SU-DHL-6 (cell line): Measurements from ENCODE around the gene NEAT1.
A peak's percentile ranks its signal among the peaks of the same experiment; 100 is the strongest.
"Not testable (repeated sequence)": the region's sequence is repeated elsewhere in the genome, so short reads cannot be mapped to it uniquely, and the experiment has no call there.

Source experiments
- H2AFZ ChIP-seq: fragments of 200-600 bp; sonication (generic); 2 replicates; pipeline ENCODE4 v1.6.1; 2014; ENCODE audit warnings: low read depth, mild to moderate bottlenecking, moderate library complexity, mixed read lengths, antibody characterized with exemption, low read length; ENCODE audit not compliant: severe bottlenecking
- H3F3A ChIP-seq: fragments of 200-600 bp; shearing (Covaris generic); 2 replicates; pipeline ENCODE4 v1.6.0; 2016; ENCODE audit warnings: antibody characterized with exemption, mild to moderate bottlenecking; ENCODE audit not compliant: insufficient read depth
- H3K27ac ChIP-seq: fragments of 200-600 bp; sonication (generic); 2 replicates; pipeline ENCODE4 v1.5.1; 2016; ENCODE audit warnings: low read depth, mild to moderate bottlenecking, low read length, moderate library complexity, mixed read lengths
- H3K27me3 ChIP-seq: fragments of 200-600 bp; sonication (generic), shearing (Covaris generic); 2 replicates; pipeline ENCODE4 v1.6.0; 2014; ENCODE audit warnings: mild to moderate bottlenecking, low read length
- H3K36me3 ChIP-seq: fragments of 200-600 bp; sonication (generic); 2 replicates; pipeline ENCODE4 v1.6.1; 2014; ENCODE audit warnings: mild to moderate bottlenecking, low read length, mixed read lengths
- H3K4me2 ChIP-seq: fragments of 300-600, 200-600 bp; shearing (Covaris generic), sonication (generic); 2 replicates; pipeline ENCODE4 v1.6.0; 2014; ENCODE audit warnings: low read length, low read depth, mild to moderate bottlenecking; ENCODE audit not compliant: poor library complexity, severe bottlenecking
- H3K4me3 ChIP-seq: fragments of 200-600 bp; sonication (generic); 2 replicates; pipeline ENCODE4 v1.5.1; 2014; ENCODE audit warnings: antibody characterized with exemption, low read length, mild to moderate bottlenecking, mixed read lengths; ENCODE audit not compliant: insufficient read depth, poor library complexity, severe bottlenecking
- H3K79me2 ChIP-seq: fragments of 200-600 bp; sonication (generic); 2 replicates; pipeline ENCODE4 v1.6.1; 2014; ENCODE audit warnings: mild to moderate bottlenecking, low read length, moderate library complexity; ENCODE audit not compliant: insufficient read depth
- H3K9ac ChIP-seq: fragments of 200-600 bp; sonication (generic); 2 replicates; pipeline ENCODE4 v1.7.0; 2014; ENCODE audit warnings: mild to moderate bottlenecking, low read length
- H3K9me2 ChIP-seq: fragments of 200-600 bp; sonication (generic); replicated peaks from 2 replicates; pipeline ENCODE4 v1.6.1; 2014; ENCODE audit warnings: low read length; ENCODE audit not compliant: insufficient read depth
- H3K9me3 ChIP-seq: fragments of 200-600 bp; sonication (generic); 2 replicates; pipeline ENCODE4 v1.6.1; 2014; ENCODE audit warnings: low read length, mixed read lengths; ENCODE audit not compliant: insufficient read depth
- H4K20me1 ChIP-seq: fragments of 200-600 bp; sonication (generic); 2 replicates; pipeline ENCODE4 v1.6.1; 2014; ENCODE audit warnings: low read depth, mild to moderate bottlenecking, antibody characterized with exemption, low read length, moderate library complexity, mixed read lengths
- EZH2phosphoT487 ChIP-seq: fragments of 200-600 bp; sonication (generic), shearing (Covaris generic); conservative IDR thresholded peaks from 2 replicates; pipeline ENCODE4 v1.6.1; 2018; ENCODE audit warnings: mild to moderate bottlenecking, antibody characterized with exemption, low read length, moderate library complexity, mixed read lengths
- TF ChIP-seq, protein P1 (sequence below): fragments of 200-600 bp; sonication (generic); IDR thresholded peaks from one replicate; pipeline ENCODE4 v1.5.1; 2017; ENCODE audit warnings: antibody characterized with exemption, mild to moderate bottlenecking, low read length, moderate library complexity; ENCODE audit not compliant: insufficient read depth, poor library complexity, severe bottlenecking

The NEAT1 gene

GRCh38 chr11:65446446-65447277 lies 24.1 kb downstream of the NEAT1 start:
- H2AFZ ChIP-seq, result no peak overlapping the region
- H3K4me3 ChIP-seq, result no peak overlapping the region
- no peaks in the 10 kb centered on the region for H3K27me3 ChIP-seq
- H3K4me2 ChIP-seq, result no peak overlapping the region
- TF ChIP-seq, protein P1, sequence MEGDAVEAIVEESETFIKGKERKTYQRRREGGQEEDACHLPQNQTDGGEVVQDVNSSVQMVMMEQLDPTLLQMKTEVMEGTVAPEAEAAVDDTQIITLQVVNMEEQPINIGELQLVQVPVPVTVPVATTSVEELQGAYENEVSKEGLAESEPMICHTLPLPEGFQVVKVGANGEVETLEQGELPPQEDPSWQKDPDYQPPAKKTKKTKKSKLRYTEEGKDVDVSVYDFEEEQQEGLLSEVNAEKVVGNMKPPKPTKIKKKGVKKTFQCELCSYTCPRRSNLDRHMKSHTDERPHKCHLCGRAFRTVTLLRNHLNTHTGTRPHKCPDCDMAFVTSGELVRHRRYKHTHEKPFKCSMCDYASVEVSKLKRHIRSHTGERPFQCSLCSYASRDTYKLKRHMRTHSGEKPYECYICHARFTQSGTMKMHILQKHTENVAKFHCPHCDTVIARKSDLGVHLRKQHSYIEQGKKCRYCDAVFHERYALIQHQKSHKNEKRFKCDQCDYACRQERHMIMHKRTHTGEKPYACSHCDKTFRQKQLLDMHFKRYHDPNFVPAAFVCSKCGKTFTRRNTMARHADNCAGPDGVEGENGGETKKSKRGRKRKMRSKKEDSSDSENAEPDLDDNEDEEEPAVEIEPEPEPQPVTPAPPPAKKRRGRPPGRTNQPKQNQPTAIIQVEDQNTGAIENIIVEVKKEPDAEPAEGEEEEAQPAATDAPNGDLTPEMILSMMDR, result no peak
- TF ChIP-seq EZH2phosphoT487, result no peak
- H3K36me3 ChIP-seq, result no peaks in the 10 kb centered on the region
- H3K9me2 ChIP-seq, result no peaks in the 10 kb centered on the region
- H3K9ac ChIP-seq, result no peak overlapping the region
- no peaks in the 10 kb centered on the region for H3K79me2 ChIP-seq
- H4K20me1 ChIP-seq, result no peaks in the 10 kb centered on the region
- peaks cover 42% of the 10 kb centered on the region for H3F3A ChIP-seq
- H3K9me3 ChIP-seq, result no peaks in the 10 kb centered on the region
- peak overlapping the region; percentile 53 for H3K27ac ChIP-seq

GRCh38 chr11:65448074-65448417 lies 25.4 kb downstream of the NEAT1 start:
- H3K9me2 ChIP-seq, result no peaks in the 10 kb centered on the region
- H3K27me3 ChIP-seq, result no peaks in the 10 kb centered on the region
- H3K36me3 ChIP-seq, result no peaks in the 10 kb centered on the region
- H3K9me3 ChIP-seq, result no peaks in the 10 kb centered on the region
- peak overlapping the region; percentile 12; the same call in 1 of the 2 replicates for H3K9ac ChIP-seq
- H3K27ac ChIP-seq, result peak overlapping the region; percentile 54
- H3F3A ChIP-seq, result peaks cover 28% of the 10 kb centered on the region
- no peak for TF ChIP-seq EZH2phosphoT487
- TF ChIP-seq, protein P1, result no peak
- H3K79me2 ChIP-seq, result no peaks in the 10 kb centered on the region
- H2AFZ ChIP-seq, result no peak overlapping the region
- H3K4me2 ChIP-seq, result no peak overlapping the region
- H4K20me1 ChIP-seq, result no peaks in the 10 kb centered on the region
- H3K4me3 ChIP-seq, result no peak overlapping the region

DNA sequence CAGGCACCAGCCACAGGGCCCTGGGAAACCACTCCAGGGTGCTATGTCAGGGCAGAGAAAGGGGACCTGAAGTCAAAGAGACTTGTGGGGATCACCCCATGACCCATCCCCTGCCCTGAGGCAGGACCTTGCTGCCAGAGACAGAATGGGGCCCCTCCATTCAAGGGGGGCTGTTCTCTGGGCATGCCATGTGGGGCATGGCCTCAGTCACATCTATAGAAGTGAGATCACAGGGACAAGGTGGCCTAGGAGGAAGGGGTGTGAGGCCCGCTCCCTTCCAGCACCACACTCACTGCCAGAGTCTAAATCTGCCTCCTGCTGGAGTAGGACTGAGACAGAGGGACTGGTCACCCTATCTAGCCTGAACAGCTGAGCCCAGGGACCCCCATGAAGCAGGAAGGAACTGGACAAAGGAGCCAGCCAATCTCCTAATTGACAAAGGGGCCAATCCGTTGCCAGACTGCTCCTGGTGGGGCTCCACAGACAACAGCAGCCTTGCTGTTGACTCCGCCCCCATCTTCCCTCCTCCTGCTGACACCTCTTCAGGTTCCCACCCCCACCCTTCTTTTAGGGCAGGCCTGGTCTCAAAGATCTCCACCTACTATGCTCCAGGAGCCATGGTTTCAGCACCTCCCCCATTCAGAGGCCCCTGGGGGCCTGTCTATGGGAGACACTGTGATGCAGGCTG lies 26.0 kb downstream of the NEAT1 start:
- no peaks in the 10 kb centered on the region for H3K9me2 ChIP-seq
- H3K27ac ChIP-seq, result peak overlapping the region; percentile 54
- TF ChIP-seq, protein P1, result no peak
- TF ChIP-seq EZH2phosphoT487, result no peak
- H3F3A ChIP-seq, result peaks cover 23% of the 10 kb centered on the region
- H4K20me1 ChIP-seq, result no peaks in the 10 kb centered on the region
- H3K4me2 ChIP-seq, result no peak overlapping the region
- no peaks in the 10 kb centered on the region for H3K27me3 ChIP-seq
- no peaks in the 10 kb centered on the region for H3K36me3 ChIP-seq
- peak overlapping the region; percentile 12; the same call in 1 of the 2 replicates for H3K9ac ChIP-seq
- H3K4me3 ChIP-seq, result no peak overlapping the region
- no peaks in the 10 kb centered on the region for H3K79me2 ChIP-seq
- H2AFZ ChIP-seq, result no peak overlapping the region
- H3K9me3 ChIP-seq, result no peaks in the 10 kb centered on the region

GRCh38 chr11:65451301-65451700 lies 28.7 kb downstream of the NEAT1 start:
- H3K9me3 ChIP-seq, H3K27ac ChIP-seq, H3K9me2 ChIP-seq, H3K27me3 ChIP-seq, H2AFZ ChIP-seq, H3K36me3 ChIP-seq, H3K4me3 ChIP-seq, H4K20me1 ChIP-seq, H3K9ac ChIP-seq, H3K4me2 ChIP-seq: not testable (repeated sequence)
- H3F3A ChIP-seq, result peaks cover 15% of the 10 kb centered on the region
- peaks cover 11% of the 10 kb centered on the region for H3K79me2 ChIP-seq

DNA sequence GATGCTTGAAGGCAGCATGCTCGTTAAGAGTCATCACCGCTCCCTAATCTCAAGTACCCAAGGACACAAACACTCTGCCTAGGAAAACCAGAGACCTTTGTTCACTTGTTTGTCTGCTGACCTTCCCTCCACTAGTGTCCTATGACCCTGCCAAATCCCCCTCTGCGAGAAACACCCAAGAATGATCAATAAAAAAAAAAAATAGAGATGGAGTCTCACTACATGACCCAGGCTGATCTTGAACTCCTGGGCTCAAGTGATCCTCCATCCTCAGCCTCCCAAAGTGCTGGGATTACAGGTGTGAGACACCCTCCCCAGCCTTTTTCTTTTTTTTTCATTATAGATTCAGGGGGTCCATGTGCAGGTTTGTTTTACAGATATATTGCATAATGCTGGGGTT lies 29.7 kb downstream of the NEAT1 start:
- not testable (repeated sequence) for H3K4me3 ChIP-seq, H3K9me2 ChIP-seq, H3K27me3 ChIP-seq, H3K27ac ChIP-seq, H4K20me1 ChIP-seq, H2AFZ ChIP-seq, H3K9ac ChIP-seq, H3K4me2 ChIP-seq, H3K36me3 ChIP-seq, H3K9me3 ChIP-seq
- peaks cover 14% of the 10 kb centered on the region for H3K79me2 ChIP-seq
- peaks cover 22% of the 10 kb centered on the region for H3F3A ChIP-seq
